Thyroid gland (tissue), 4 donors: Measurements from ENCODE around the gene GATA5. TPM values are rescaled to one million over a fixed set of nuclear protein-coding genes. Genes with fewer than 3 reads are reported as not detected.

ENCODE experiments used
- DNase-seq, 2 donors: peaks; one replicate each; pipeline ENCODE4 v3.0.0-alpha.2; 2019
- H3K27ac ChIP-seq, 3 donors: fragments of 200-600 bp; sonication (generic); 1 replicate in 2 of 3; 2 replicates in 1 of 3; pipeline ENCODE4 v1.5.1; 2016 to 2019; ENCODE audit warnings: mild to moderate bottlenecking in 1 of 3, moderate library complexity in 1 of 3
- H3K27me3 ChIP-seq: fragments of 200-600 bp; sonication (generic); one replicate; pipeline ENCODE4 v1.5.1; 2019
- H3K36me3 ChIP-seq, 2 donors: fragments of 200-600 bp; sonication (generic); one replicate each; pipeline ENCODE4 v1.5.1; 2016 to 2019
- H3K4me1 ChIP-seq, 2 donors: fragments of 200-600 bp; sonication (generic); one replicate each; pipeline ENCODE4 v1.5.1; 2017 to 2019
- H3K4me3 ChIP-seq, 3 donors: fragments of 200-600 bp; sonication (generic); replicated peaks in 1 of 3; 1 replicate in 2 of 3; 2 replicates in 1 of 3; pipeline ENCODE4 v1.5.1; 2016; ENCODE audit warnings: mild to moderate bottlenecking in 1 of 3
- H3K9me3 ChIP-seq: fragments of 200-600 bp; sonication (generic); one replicate; pipeline ENCODE4 v1.5.1; 2017
- CTCF ChIP-seq, 6 experiments: fragments of 200-600 bp in 3 of 6; fragments of 450-650 bp in 3 of 6; sonication (generic) in 3 of 6; IDR thresholded peaks; one replicate each; pipeline ENCODE4 v1.5.1; 2016 to 2019; ENCODE audit warnings: antibody characterized with exemption in 6 of 6, mild to moderate bottlenecking in 2 of 6, inconsistent platforms in 1 of 6, moderate library complexity in 1 of 6
- POLR2A ChIP-seq, 2 donors: fragments of 450-650 bp; IDR thresholded peaks; one replicate each; pipeline ENCODE4 v1.6.1; 2017; ENCODE audit warnings: antibody characterized with exemption in 2 of 2, mild to moderate bottlenecking in 2 of 2, moderate library complexity in 1 of 2
- WGBS, 2 donors: methylation state at CpG; one replicate each; pipeline ENCODE4 v1.1.5; 2017; 5-methylcytosine and 5-hydroxymethylcytosine counted together
- intact Hi-C: fragments of 100-400 bp; cut with DNase I; formaldehyde crosslinking; loops from one replicate; pipeline ENCODE4 v1.15.1; 2023
- total RNA-seq, 4 donors: library from RNA; depleted of rRNA; stranded (reverse); fragments of >200 nt; gene quantifications; one replicate each; pipeline ENCODE4 v1.2.3, GENCODE V29; 2016

GATA5 gene
- total RNA-seq, 4 donors from 2014 or later: 0.33 to 0.67 (median 0.54) TPM; not detected in 1

GRCh38 chr20:62477669-62478455, 2.1 kb upstream of the GATA5 start:
- WGBS, 2 donors: 16 to 26% methylated on average over 10 to 27 of the region's 37 CpGs
- no peak overlapping the region for H3K27ac ChIP-seq
- no peaks in the 10 kb centered on the region for H3K36me3 ChIP-seq
- intact Hi-C loops: no loop called here
- H3K4me1 ChIP-seq: peaks cover 7 to 25% of the 10 kb centered on the region in 2 donors
- H3K4me3 ChIP-seq: no peak overlapping the region
- no peak for DNase-seq
- TF ChIP-seq CTCF (IDR thresholded peaks at IDR 0.05) (no peak), POLR2A (IDR thresholded peaks at IDR 0.05) (no peak)
- H3K27me3 ChIP-seq: peaks cover 17% of the 10 kb centered on the region
- H3K9me3 ChIP-seq: no peaks in the 10 kb centered on the region

DNA sequence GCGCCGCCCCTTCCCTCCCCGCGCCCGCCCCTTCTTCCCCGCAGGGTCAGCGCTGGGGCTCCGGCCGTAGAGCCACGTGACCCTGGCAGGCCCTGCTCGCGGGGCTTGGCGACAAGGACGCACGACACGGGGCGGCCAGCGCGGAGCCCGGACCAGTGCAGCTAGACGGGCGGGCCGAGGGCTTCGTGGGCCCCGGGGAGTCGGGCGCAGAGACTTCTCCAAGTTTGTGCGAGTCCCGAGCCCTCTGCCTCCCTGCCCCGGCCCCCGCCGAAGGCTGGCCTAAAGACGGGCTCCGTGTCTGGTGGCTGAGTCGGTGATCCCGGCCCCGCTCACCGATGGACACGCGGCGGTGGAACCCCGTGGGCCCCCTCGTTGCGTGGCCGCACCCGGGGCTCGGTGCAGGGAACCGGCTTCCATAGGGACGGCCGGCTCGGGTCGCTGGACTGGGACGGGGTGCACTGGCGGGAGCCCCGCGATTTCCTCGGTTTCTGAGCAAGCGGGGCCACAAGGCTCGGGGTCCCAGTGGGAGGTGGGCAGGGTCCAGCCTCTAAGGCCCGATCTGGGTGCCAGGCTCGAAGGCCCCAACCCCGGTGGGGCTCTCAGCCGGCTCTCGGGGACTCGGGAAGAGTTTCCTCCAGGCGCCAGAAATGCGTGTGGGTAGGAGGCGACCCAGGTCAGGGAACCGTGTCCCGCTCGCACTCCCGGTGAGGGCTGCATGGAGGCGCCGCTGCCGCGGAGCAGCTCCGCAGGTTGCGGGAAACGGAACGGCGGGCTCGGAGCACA, 452 bp upstream of the GATA5 start:
- TF ChIP-seq CTCF (IDR thresholded peaks at IDR 0.05) (no peak), POLR2A (IDR thresholded peaks at IDR 0.05) (no peak)
- 7 to 8% methylated on average over 16 to 19 of the region's 82 CpGs for WGBS, 2 donors
- Histone ChIP-seq H3K4me1 (peaks cover 7 to 17% of the 10 kb centered on the region in 2 donors), H3K4me3 (peak overlapping the region in 1 of 3 donors; percentile 24), H3K27ac (no peak overlapping the region), H3K36me3 (no peaks in the 10 kb centered on the region), H3K27me3 (peaks cover 12% of the 10 kb centered on the region), H3K9me3 (no peaks in the 10 kb centered on the region)
- intact Hi-C loops: no loop called here
- peak; percentile 19 to 31 for DNase-seq

GRCh38 chr20:62475027-62475771, 596 bp downstream of the GATA5 start:
- no peak for DNase-seq
- peaks cover 12% of the 10 kb centered on the region for H3K27me3 ChIP-seq
- intact Hi-C loops: no loop called here
- no peak overlapping the region for H3K27ac ChIP-seq
- TF ChIP-seq CTCF (IDR thresholded peaks at IDR 0.05): no peak
- TF ChIP-seq POLR2A (IDR thresholded peaks at IDR 0.05): no peak
- peak overlapping the region in 1 of 3 donors; percentile 27 for H3K4me3 ChIP-seq
- peaks cover 7 to 17% of the 10 kb centered on the region in 2 donors for H3K4me1 ChIP-seq
- WGBS, 2 donors: 7% methylated on average over 15 of the region's 93 CpGs; no CpG with 5 or more reads in 1 of the 2 donors
- H3K9me3 ChIP-seq: no peaks in the 10 kb centered on the region
- no peaks in the 10 kb centered on the region for H3K36me3 ChIP-seq

- WGBS, 2 donors: 16 to 18% methylated on average over 18 to 21 of the region's 25 CpGs
- Histone ChIP-seq H3K27ac (no peak overlapping the region), H3K27me3 (peaks cover 12% of the 10 kb centered on the region), H3K9me3 (no peaks in the 10 kb centered on the region), H3K4me3 (no peak overlapping the region), H3K36me3 (no peaks in the 10 kb centered on the region), H3K4me1 (peaks cover 7 to 17% of the 10 kb centered on the region in 2 donors)
- TF ChIP-seq CTCF (IDR thresholded peaks at IDR 0.05) (no peak), POLR2A (IDR thresholded peaks at IDR 0.05) (no peak)
- DNase-seq: no peak
- intact Hi-C loops: no loop called here
Measured at GRCh38 chr20:62474604-62475026, 1.2 kb downstream of the GATA5 start.
